Esophagus squamous epithelium (tissue), 4 donors: ENCODE data around the gene ADIRF.

Experiments
- CTCF ChIP-seq, 6 experiments: fragments of 450-650 bp in 4 of 6; fragments of 200-600 bp in 2 of 6; sonication (generic) in 2 of 6; IDR thresholded peaks; one replicate each; pipeline ENCODE4 v1.5.1; 2016 to 2019; ENCODE audit warnings: antibody characterized with exemption in 6 of 6, mild to moderate bottlenecking in 4 of 6, moderate library complexity in 4 of 6
- POLR2A ChIP-seq, 4 donors: fragments of 450-650 bp; IDR thresholded peaks; one replicate each; pipeline ENCODE4 v1.6.1; 2017; ENCODE audit warnings: antibody characterized with exemption in 4 of 4, mild to moderate bottlenecking in 4 of 4, moderate library complexity in 3 of 4

DNA sequence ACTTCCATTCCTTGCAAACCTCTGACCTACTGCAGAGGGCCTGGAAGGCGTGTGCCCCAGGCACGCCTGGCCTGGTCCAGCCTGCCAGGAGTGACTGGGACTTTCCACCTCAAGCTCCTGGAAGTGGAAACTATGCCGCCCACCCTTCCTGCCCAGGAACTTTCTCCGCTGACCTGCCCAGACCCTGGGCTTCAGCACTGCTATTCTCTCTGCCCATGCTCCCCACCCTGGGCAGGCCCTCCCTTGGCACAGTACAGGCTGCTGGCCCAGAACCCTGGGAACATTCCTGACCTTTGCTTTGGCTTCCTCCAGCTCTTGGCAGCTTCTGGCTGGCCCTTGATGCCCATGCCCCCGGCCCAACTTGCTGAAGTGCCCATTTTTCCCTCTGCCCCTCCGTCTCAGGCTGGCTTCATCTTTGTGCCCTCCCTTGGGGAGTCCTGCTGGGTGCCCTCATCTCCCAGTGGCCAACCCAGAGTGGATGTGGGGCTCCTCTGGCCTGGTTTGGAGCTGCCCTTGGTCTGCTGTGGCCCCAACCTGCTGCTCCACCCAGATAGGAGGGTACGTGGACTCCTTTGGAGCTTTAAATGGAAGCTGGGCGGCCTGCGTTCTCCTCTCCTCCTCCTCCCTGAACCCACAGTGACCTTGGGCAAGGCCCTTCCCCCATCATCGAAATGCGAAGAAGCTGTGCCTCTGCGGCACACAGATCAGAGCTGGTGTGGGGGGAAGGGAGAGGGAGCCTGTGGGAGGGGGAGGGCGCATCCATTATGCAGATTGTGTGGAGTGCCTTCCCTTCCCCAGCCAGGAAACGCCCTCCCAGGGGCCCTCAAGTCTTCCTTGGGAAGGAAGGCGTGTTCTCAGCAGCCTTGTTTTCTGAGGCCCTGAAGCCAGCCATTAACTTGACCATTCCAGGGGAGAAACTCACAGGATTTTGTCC, 14.3 kb upstream of the ADIRF start:
- TF ChIP-seq CTCF (IDR thresholded peaks at IDR 0.05): no peak
- no peak for TF ChIP-seq POLR2A (IDR thresholded peaks at IDR 0.05)
